ENCODE results near the gene KLHL17. TPM values are rescaled to one million over a fixed set of nuclear protein-coding genes. Genes with fewer than 3 reads are reported as not detected.
A peak's percentile ranks its signal among the peaks of the same experiment; 100 is the strongest.

KLHL17 gene
- total RNA-seq, 6 experiments from 2014 or later: 12.2 to 17.5 (median 13.2) TPM

DNA sequence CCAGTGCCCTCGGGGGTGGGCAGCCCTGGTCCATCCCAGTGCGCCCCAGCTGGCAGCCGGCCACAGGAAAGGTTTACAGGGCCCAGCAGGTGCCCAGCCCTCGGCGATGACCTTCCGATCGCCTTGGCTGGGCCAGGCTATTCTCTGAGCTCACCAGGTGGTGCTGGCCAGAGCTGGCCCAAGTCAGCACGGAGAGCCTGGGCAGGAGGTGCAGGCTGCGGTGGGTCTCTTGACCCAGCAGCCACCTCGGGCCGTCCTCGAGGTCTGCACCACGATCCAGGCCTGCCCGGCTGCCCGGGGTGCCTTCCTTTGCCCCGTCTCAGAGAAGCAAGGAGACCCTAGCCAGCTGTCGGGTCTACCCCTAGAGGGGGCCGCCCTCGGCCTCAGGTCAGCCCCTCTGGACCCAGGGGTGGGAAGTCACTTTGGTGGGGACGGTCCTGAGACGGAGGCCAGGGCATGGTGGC lies 21.1 kb downstream of the KLHL17 start:
- Mint-ChIP-seq H3K27me3 (ENCODE audit: insufficient read depth) (peaks cover 13% of the 10 kb centered on the region), H3K9me3 (0 out of 2 replicates have a peak, but pooled peaks cover 3% of the 10 kb centered on the region), H3K36me3 (ENCODE audit: low read depth) (no peaks in the 10 kb centered on the region), H3K4me3 (no peak overlapping the region), H3K27ac (no peak overlapping the region), H3K4me1 (ENCODE audit: low read depth) (no peaks in the 10 kb centered on the region)
- no peak for DNase-seq
- TF ChIP-seq, protein P1, sequence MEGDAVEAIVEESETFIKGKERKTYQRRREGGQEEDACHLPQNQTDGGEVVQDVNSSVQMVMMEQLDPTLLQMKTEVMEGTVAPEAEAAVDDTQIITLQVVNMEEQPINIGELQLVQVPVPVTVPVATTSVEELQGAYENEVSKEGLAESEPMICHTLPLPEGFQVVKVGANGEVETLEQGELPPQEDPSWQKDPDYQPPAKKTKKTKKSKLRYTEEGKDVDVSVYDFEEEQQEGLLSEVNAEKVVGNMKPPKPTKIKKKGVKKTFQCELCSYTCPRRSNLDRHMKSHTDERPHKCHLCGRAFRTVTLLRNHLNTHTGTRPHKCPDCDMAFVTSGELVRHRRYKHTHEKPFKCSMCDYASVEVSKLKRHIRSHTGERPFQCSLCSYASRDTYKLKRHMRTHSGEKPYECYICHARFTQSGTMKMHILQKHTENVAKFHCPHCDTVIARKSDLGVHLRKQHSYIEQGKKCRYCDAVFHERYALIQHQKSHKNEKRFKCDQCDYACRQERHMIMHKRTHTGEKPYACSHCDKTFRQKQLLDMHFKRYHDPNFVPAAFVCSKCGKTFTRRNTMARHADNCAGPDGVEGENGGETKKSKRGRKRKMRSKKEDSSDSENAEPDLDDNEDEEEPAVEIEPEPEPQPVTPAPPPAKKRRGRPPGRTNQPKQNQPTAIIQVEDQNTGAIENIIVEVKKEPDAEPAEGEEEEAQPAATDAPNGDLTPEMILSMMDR (IDR thresholded peaks at IDR 0.05): no peak

DNA sequence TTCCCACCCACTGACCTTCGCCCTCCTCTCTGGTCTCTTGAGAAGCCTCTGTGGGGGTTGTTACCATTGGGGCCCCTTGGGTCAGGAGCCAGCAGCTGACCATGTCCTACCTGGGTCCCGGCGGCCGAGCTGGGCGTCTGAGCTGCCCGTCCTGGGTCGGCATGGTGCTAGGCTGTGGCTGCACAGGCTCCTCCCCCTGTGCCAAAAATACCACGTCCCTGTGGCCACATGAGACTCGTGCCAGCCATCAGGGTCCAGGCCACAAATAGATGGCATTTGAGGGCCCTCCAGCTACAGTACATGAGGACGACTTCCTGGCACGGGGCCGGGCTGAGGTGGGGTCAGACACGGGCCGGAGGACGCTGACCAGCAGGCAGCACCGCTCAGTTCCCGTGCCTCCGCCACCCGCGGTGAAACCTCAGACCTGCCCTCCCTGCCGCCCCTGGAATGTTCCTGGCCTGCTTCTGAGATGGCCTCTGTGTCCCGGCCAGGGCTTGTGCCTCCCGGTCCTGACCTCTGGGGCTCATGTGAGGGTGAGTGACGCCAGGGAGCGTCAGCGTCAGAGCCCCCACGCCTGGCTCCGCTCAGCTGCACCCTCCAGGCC lies 21.7 kb downstream of the KLHL17 start, which contains the start of gene PERM1:
Gene PERM1, minus strand, starts transcription at position 139 of the 604 bp plus-strand sequence. CDS start 1,064 bp downstream, outside the sequence.
- peaks cover 13% of the 10 kb centered on the region for H3K27me3 Mint-ChIP-seq (ENCODE audit: insufficient read depth)
- H3K9me3 Mint-ChIP-seq: 0 out of 2 replicates have a peak, but pooled peaks cover 3% of the 10 kb centered on the region
- no peak within 1 kb of the TSS for H3K4me3 Mint-ChIP-seq
- H3K27ac Mint-ChIP-seq: no peak within 1 kb of the TSS
- TF ChIP-seq, protein P1 (IDR thresholded peaks at IDR 0.05): no peak
- no peaks in the 10 kb centered on the region for H3K36me3 Mint-ChIP-seq (ENCODE audit: low read depth)
- H3K4me1 Mint-ChIP-seq (ENCODE audit: low read depth): no peaks in the 10 kb centered on the region
- DNase-seq: no peak

DNA sequence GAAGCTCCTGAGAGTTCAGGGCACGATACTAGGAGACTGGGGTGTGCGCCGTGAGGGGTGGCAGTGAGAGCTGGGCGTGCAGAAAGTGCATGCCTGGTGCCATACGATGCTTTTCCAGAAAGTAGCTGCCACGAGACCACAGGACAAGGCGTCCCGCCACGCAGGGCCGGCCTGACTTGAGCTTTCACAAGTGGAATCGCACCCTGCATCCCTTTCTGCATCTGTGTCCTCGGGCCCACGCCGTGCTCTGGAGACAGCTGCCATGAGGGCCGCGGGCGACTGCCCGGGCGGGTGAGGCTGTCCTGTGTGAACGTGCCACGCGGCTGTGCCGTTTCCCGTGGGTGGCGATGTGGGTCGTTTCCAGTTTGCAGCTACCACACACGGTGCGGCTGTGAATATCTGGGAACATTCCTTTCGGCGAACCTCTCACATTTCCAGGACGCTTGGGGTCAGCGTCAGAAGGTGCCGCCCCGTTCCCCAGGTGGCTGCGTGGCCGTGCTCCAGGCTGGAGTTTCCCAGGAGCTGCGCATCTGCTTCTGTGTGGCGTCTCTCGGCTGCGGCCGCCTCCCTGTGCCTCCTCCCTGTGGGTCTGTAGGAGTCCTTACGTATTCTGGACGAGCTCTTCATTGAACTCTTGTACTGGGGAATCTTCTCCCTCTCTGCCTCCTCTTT lies 22.5 kb downstream of the KLHL17 start:
- H3K27me3 Mint-ChIP-seq (ENCODE audit: insufficient read depth): peaks cover 13% of the 10 kb centered on the region
- no peak overlapping the region for H3K27ac Mint-ChIP-seq
- no peak overlapping the region for H3K4me3 Mint-ChIP-seq
- TF ChIP-seq, protein P1 (IDR thresholded peaks at IDR 0.05): no peak
- no peaks in the 10 kb centered on the region for H3K4me1 Mint-ChIP-seq (ENCODE audit: low read depth)
- 0 out of 2 replicates have a peak, but pooled peaks cover 3% of the 10 kb centered on the region for H3K9me3 Mint-ChIP-seq
- H3K36me3 Mint-ChIP-seq (ENCODE audit: low read depth): no peaks in the 10 kb centered on the region
- DNase-seq: no peak

DNA sequence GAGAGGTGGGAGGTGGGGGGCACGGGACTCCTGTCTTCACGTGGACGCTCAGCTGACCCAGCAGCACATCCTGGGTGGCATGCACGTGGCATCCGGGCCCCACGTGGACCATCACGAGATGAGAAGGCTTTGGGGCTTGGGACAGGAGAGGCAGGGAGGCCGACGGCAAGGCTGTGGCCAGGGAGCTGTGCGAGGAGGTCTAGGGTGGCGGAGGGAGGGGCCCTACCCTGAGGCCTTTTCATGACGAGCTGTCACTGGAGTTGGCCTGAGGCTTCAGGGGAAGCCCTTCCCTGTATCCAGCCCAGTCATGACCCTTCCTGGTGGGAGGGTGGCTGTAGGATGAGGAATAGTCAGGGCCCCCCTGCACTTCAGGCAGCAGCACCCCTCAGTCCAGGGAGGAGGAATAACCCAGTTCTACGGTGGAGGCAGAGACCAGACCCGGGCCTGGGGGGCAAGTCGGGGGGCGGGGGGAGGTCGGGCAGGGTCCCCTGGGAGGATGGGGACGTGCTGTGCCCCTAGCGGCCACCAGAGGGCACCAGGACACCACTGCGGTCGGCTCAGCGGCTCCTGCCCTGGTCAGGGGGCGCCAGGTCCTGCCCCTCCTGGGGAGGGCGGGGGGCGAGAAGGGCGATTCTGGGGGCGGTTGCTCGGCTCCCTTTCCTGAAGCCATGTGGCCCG lies 23.6 kb downstream of the KLHL17 start:
- TF ChIP-seq, protein P1 (IDR thresholded peaks at IDR 0.05): peak; percentile 97
- DNase-seq: no peak
- Mint-ChIP-seq H3K27ac (no peak overlapping the region), H3K27me3 (ENCODE audit: insufficient read depth) (peaks cover 19% of the 10 kb centered on the region), H3K9me3 (no peaks in the 10 kb centered on the region), H3K4me3 (no peak overlapping the region), H3K36me3 (ENCODE audit: low read depth) (0 out of 2 replicates have a peak, but pooled peaks cover 5% of the 10 kb centered on the region), H3K4me1 (ENCODE audit: low read depth) (no peaks in the 10 kb centered on the region)

DNA sequence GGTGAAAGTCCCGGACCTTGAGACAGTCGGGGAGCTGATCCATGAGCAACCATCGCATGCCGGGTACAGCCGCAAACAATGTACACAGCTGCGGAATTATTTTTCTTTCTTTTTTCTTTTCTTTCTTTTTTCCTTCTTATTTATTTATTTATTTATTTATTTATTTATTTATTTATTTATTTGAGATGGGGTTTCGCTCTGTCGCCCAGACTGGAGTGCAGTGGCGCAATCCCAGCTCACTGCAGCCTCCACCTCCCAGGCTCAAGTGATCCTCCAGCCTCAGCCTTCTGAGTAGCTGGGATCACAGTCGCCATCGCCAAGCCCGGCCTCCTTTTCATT lies 24.1 kb downstream of the KLHL17 start:
- Mint-ChIP-seq H3K9me3 (no peaks in the 10 kb centered on the region), H3K27me3 (ENCODE audit: insufficient read depth) (peaks cover 19% of the 10 kb centered on the region), H3K4me3 (no peak overlapping the region), H3K27ac (no peak overlapping the region), H3K36me3 (ENCODE audit: low read depth) (0 out of 2 replicates have a peak, but pooled peaks cover 8% of the 10 kb centered on the region), H3K4me1 (ENCODE audit: low read depth) (no peaks in the 10 kb centered on the region)
- TF ChIP-seq, protein P1 (IDR thresholded peaks at IDR 0.05): no peak; the same call in 1 of the 2 replicates
- DNase-seq: no peak
